ENCODE measurements around the gene PSMB1.

The PSMB1 gene

DNA sequence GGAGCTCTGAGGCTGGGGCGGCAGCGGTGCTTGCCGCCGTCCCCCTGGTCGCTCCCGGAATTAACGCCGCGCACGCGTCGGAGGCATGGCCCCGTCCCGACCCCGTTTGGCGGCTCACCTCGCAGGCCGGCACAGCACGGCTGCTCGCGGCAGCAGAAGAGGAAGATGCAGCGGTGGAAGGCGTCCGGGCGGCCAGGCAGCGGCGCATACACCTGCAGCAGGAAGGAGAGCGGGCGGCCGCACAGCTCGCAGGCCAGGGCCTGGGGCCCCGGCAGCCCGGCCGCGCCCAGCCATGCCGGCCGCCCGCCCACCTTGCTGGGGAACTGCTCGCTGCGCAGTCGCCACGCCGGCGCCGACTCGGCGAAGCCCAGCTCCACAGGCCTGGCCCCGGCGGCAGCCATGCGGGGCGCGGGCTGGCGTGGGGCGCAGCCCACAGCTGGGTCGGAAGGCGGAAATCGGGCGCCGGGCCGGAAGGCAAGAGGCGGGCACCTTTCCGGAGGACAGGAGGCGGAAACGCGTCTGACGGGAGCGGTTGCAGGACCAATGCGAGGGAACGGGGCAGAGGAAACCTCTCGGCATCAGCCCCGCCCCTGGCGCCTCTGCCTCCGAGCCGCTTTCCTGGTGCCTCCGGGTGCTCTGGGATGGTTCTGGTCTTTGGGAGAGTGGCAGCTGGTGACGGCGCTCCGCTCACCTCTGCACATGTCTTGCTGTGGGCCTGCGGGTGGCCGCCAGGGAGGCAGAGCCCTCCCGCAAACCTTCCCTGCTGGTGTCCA lies 31.3 kb upstream of the PSMB1 start, which contains the start of gene PDCD2:
Gene PDCD2, minus strand, starts transcription at position 457 of the 773 bp plus-strand sequence. Its CDS starts 56 bp downstream, at position 401.
- H3K36me3 Mint-ChIP-seq (ENCODE audit: low read depth) = peaks cover 30% of the 10 kb centered on the region
- H3K9me3 Mint-ChIP-seq = peaks cover under 1% of the 10 kb centered on the region
- H3K4me1 Mint-ChIP-seq = peaks cover 18% of the 10 kb centered on the region
- peak within 1 kb of the TSS; percentile 99 to 100 (median 99) for H3K4me3 Mint-ChIP-seq
- peak within 1 kb of the TSS; percentile 90 to 98 (median 98) for H3K27ac Mint-ChIP-seq
- H3K27me3 Mint-ChIP-seq (ENCODE audit: low read depth) = no peaks in the 10 kb centered on the region
- no peak for TF ChIP-seq CTCF (IDR thresholded peaks at IDR 0.05; ENCODE audit: unreplicated experiment in 3 of 3)

- Mint-ChIP-seq H3K9me3 (no peaks in the 10 kb centered on the region), H3K27ac (peak overlapping the region; percentile 87 to 98 (median 92)), H3K4me1 (peaks cover 18% of the 10 kb centered on the region), H3K4me3 (peak overlapping the region; percentile 93 to 99 (median 97)), H3K36me3 (ENCODE audit: low read depth) (peaks cover 36% of the 10 kb centered on the region), H3K27me3 (ENCODE audit: low read depth) (no peaks in the 10 kb centered on the region)
- peak in 1 of 3 experiments; percentile 8 for TF ChIP-seq CTCF (IDR thresholded peaks at IDR 0.05; ENCODE audit: unreplicated experiment in 3 of 3)
These were observed 30.7 kb upstream of the PSMB1 start for GRCh38 chr6:170583756-170584180.

DNA sequence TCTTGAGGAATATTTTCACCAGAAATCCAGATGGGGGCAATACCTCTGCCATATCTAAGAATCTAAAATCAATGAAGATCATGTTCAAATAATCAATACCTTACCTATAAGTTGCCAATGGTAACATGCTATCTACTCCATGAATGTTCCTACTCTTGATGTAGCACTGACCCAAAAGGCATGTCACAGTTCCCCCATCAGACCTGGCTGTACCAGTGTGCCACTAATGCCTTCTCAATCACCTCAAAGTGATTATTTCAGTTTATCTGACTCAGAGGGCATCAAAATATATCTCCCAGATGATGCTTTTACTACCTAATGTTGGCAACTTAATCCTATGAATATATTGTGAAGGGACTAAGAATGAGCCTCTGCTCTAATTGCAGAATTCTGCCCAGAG lies 25.8 kb upstream of the PSMB1 start:
- Mint-ChIP-seq H3K4me1 (peaks cover 6% of the 10 kb centered on the region), H3K36me3 (ENCODE audit: low read depth) (peaks cover 42% of the 10 kb centered on the region), H3K27me3 (ENCODE audit: low read depth) (no peaks in the 10 kb centered on the region), H3K9me3 (no peaks in the 10 kb centered on the region), H3K4me3 (no peak overlapping the region), H3K27ac (no peak overlapping the region)
- TF ChIP-seq CTCF (IDR thresholded peaks at IDR 0.05; ENCODE audit: unreplicated experiment in 3 of 3) = no peak

GRCh38 chr6:170575250-170575649 lies 22.1 kb upstream of the PSMB1 start:
- Mint-ChIP-seq H3K9me3 (no peaks in the 10 kb centered on the region), H3K27me3 (ENCODE audit: low read depth) (no peaks in the 10 kb centered on the region), H3K36me3 (ENCODE audit: low read depth) (peaks cover 36% of the 10 kb centered on the region), H3K4me3 (no peak overlapping the region), H3K4me1 (no peaks in the 10 kb centered on the region), H3K27ac (no peak overlapping the region)
- TF ChIP-seq CTCF (IDR thresholded peaks at IDR 0.05; ENCODE audit: unreplicated experiment in 3 of 3) = peak in 2 of 3 experiments; percentile 37 to 45

- TF ChIP-seq CTCF (IDR thresholded peaks at IDR 0.05; ENCODE audit: unreplicated experiment in 3 of 3) = no peak
- Mint-ChIP-seq H3K4me1 (no peaks in the 10 kb centered on the region), H3K27ac (no peak overlapping the region), H3K9me3 (no peaks in the 10 kb centered on the region), H3K4me3 (no peak overlapping the region), H3K27me3 (ENCODE audit: low read depth) (no peaks in the 10 kb centered on the region), H3K36me3 (ENCODE audit: low read depth) (peaks cover 39% of the 10 kb centered on the region)
These were observed 19.8 kb upstream of the PSMB1 start for GRCh38 chr6:170572704-170573466.
